Neural crest cell (in vitro differentiated cells): Measurements from ENCODE around the gene BTBD9. TPM values are rescaled to one million over a fixed set of nuclear protein-coding genes. Genes with fewer than 3 reads are reported as not detected.

Experiments
- DNase-seq: peaks from one replicate; pipeline ENCODE4 v3.0.0; 2021; ENCODE audit warnings: low read depth, mixed read lengths, low spot score
- H3K27ac Mint-ChIP-seq: one replicate; pipeline ENCODE4 v1.8.0; 2021; ENCODE audit warnings: mild to moderate bottlenecking, mixed read lengths; ENCODE audit not compliant: unreplicated experiment
- H3K27me3 Mint-ChIP-seq: 2 replicates; pipeline ENCODE4 v1.8.0; 2021; ENCODE audit warnings: low read depth, mild to moderate bottlenecking, mixed read lengths
- H3K36me3 Mint-ChIP-seq: 2 replicates; pipeline ENCODE4 v1.8.0; 2021; ENCODE audit warnings: low read depth, mild to moderate bottlenecking, mixed read lengths
- H3K4me1 Mint-ChIP-seq: 2 replicates; pipeline ENCODE4 v1.8.0; 2021; ENCODE audit warnings: mixed read lengths
- H3K4me3 Mint-ChIP-seq: one replicate; pipeline ENCODE4 v1.8.0; 2021; ENCODE audit warnings: mild to moderate bottlenecking, mixed read lengths
- H3K9me3 Mint-ChIP-seq: 2 replicates; pipeline ENCODE4 v1.8.0; 2021; ENCODE audit warnings: mixed read lengths
- total RNA-seq: library from RNA; stranded (reverse); gene quantifications from 2 replicates; pipeline ENCODE4 v1.2.1, GENCODE V29; 2021
- TF ChIP-seq, protein P1 (sequence below): fragments of 200-600 bp; sonication (generic); conservative IDR thresholded peaks from 2 replicates; pipeline ENCODE4 v1.5.0; 2021; ENCODE audit warnings: antibody characterized with exemption, mild to moderate bottlenecking

The BTBD9 gene
- total RNA-seq, 1 donor from 2014 or later, result 18.0 TPM

DNA sequence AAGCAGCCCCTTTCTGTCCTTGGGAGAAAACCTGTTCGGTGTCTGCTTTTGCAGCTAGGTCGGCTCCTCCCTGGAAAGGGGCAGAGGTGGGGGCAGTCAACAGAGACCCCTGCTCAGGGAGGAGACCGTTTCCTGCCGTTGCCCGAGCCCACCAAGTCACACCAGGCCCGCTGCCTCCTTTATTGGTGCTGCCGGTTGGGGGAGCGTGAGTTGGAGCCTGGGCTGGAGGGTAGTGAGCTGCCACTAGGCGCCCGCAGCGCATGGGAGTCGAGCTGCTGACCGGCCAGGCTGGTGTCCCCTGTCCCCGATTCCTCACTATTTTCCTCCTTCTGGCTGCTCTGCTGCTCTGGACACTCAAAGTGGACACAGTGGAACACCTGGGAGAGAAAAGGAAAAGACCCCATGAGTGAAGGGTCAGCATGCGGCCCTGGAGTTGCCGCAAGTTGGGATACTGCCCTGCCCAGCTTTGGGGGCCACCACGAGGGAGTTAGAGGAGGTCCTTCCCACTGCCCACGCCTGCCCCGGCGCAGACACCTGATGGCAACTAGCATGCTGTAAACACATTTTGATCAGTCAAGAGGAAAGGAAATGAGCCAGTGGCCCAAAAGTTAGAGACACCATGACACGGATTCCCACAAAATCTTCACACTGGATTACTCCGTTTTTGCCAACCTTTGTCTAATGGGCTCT, 464.8 kb downstream of the BTBD9 start:
- no peak overlapping the region for H3K4me3 Mint-ChIP-seq
- H3K36me3 Mint-ChIP-seq, result peaks cover 2% of the 10 kb centered on the region
- peaks cover 33% of the 10 kb centered on the region for H3K4me1 Mint-ChIP-seq
- peak overlapping the region; percentile 57 for H3K27ac Mint-ChIP-seq
- no peak for DNase-seq
- H3K27me3 Mint-ChIP-seq, result no peaks in the 10 kb centered on the region
- TF ChIP-seq, protein P1, sequence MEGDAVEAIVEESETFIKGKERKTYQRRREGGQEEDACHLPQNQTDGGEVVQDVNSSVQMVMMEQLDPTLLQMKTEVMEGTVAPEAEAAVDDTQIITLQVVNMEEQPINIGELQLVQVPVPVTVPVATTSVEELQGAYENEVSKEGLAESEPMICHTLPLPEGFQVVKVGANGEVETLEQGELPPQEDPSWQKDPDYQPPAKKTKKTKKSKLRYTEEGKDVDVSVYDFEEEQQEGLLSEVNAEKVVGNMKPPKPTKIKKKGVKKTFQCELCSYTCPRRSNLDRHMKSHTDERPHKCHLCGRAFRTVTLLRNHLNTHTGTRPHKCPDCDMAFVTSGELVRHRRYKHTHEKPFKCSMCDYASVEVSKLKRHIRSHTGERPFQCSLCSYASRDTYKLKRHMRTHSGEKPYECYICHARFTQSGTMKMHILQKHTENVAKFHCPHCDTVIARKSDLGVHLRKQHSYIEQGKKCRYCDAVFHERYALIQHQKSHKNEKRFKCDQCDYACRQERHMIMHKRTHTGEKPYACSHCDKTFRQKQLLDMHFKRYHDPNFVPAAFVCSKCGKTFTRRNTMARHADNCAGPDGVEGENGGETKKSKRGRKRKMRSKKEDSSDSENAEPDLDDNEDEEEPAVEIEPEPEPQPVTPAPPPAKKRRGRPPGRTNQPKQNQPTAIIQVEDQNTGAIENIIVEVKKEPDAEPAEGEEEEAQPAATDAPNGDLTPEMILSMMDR, result no peak
- H3K9me3 Mint-ChIP-seq, result no peaks in the 10 kb centered on the region

DNA sequence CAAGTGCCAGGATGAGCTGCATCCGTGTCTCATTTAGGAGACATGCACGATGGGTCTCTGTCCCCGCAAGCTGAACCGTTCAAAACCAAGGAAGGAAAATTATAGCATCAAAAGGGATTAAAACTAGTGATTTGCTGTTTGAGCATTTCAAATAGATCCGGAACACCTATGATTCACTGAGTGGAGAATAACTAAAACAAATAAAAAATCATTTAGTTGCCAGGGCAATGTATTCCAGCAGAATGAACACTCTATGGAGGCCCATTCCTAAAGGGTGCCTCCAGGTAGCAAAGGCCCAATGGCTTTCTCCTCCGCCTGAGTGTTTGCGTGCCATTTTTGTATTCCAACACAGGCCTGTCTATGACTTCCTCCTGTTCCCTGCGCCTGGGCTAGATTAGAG, 465.4 kb downstream of the BTBD9 start:
- Mint-ChIP-seq H3K27ac (peak overlapping the region; percentile 57), H3K36me3 (peaks cover 2% of the 10 kb centered on the region), H3K4me1 (peaks cover 36% of the 10 kb centered on the region), H3K4me3 (no peak overlapping the region), H3K27me3 (no peaks in the 10 kb centered on the region), H3K9me3 (no peaks in the 10 kb centered on the region)
- TF ChIP-seq, protein P1, result no peak
- DNase-seq, result no peak

DNA sequence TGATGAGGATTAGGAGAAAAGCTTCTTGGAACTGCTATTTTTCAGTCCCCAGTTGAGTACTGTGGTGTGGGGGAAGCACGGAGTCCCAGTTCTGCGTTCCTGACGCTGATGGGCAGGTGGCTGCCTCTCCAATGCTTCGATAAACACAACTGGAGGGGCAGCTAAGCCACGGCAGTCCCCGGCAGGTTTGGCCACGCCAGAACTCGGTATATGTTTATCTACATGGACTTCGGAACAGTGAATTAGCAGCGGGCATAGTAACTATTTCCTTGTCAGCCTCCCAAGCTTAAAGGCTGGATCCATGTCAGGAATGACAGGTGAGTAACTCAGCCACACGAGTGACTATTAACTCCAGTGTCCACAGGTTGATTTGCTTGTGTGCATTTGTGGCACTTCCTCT, 465.8 kb downstream of the BTBD9 start:
- Mint-ChIP-seq H3K27me3 (no peaks in the 10 kb centered on the region), H3K27ac (no peak overlapping the region), H3K36me3 (peaks cover 2% of the 10 kb centered on the region), H3K4me1 (peaks cover 36% of the 10 kb centered on the region), H3K4me3 (no peak overlapping the region), H3K9me3 (no peaks in the 10 kb centered on the region)
- TF ChIP-seq, protein P1, result no peak
- no peak for DNase-seq

DNA sequence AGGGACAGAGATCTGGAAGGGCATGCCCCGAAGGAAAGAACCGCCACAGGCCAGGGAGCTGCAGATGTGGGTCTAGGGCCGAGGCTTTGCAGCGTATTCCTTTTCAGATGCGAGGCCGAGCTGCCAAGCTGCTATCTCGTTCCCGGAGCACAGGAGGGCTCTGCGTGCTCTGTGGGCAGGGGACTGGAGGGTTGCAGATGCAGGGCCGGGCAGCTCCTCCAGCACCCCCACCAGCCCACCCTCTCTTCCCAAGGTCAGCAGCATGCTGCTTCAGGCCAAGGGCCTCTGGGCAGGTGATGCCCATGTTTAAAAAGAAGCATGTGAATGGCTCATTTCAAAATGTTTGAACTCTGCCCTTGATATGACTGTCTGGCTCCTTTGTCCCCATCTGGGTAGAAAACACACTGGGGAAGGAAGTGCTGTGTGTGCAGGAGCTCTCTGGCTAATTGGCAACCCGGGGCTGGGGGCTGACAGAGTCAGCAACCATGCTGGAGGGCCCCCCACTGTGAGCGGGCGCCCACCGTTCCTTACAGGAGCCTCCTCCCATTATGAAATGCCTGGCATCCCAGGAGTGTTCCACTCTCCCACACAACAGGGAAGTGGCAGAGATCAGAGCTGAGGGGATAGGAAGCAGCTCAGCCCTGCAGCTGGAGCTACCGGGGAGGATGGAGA, 466.9 kb downstream of the BTBD9 start:
- DNase-seq, result no peak
- H3K4me1 Mint-ChIP-seq, result peaks cover 31% of the 10 kb centered on the region

DNA sequence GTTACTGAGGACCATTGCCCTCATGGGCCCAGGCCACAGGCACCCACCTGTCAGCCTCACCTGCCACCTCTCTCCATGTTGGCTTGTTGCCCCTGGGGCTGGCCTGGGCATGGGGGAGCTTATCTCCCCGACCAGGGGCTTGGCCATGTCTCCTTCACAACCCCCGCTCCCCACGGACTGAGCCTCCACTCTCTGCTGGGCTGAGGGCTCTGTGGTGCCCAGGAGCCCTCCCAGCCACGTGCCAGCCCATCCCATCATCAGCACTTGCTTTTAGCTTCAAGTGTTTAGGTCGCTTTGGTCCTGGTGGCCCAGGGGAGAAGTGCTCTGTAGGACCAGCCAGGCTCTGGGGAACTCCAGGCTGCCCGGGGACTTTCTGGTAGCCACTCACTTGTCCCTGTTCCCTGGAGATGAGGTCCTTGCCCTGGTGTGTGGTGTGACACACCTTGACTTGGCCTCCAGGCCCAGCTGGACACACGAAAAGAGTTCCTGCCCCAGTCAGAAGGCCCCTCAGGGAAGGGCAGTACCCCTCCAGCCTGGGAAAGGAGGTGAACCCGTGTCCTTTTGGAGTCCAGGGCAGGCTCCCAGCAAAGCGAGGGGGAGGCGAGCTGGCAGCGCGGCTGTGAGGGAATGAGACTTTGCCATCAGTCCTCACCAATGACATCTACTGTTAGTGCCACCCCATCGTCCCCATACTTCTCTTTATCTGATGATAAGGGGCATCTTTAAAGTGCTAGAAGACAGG, 467.6 kb downstream of the BTBD9 start:
- Mint-ChIP-seq H3K4me3 (no peak overlapping the region), H3K9me3 (no peaks in the 10 kb centered on the region), H3K4me1 (peaks cover 24% of the 10 kb centered on the region), H3K36me3 (peaks cover 2% of the 10 kb centered on the region), H3K27me3 (no peaks in the 10 kb centered on the region), H3K27ac (no peak overlapping the region)
- TF ChIP-seq, protein P1, result no peak
- DNase-seq, result no peak

More for the DNA sequence above, 466.9 kb downstream of the BTBD9 start:
- Mint-ChIP-seq H3K9me3 (no peaks in the 10 kb centered on the region), H3K27me3 (no peaks in the 10 kb centered on the region), H3K27ac (peak overlapping the region; percentile 50), H3K36me3 (peaks cover 2% of the 10 kb centered on the region), H3K4me3 (no peak overlapping the region)
- TF ChIP-seq, protein P1, result no peak
